Activated CD4-positive, alpha-beta T cell treated with anti-CD3 and anti-CD28 coated beads, Interleukin-2, Interleukin-4, amounts not matched to agents 100 ng/mL and 50 ng/mL, durations not matched to agents 16 hours and 8 hours (primary cell): Measurements from ENCODE around the gene PTCD1.

ENCODE experiments used
- DNase-seq: peaks from one replicate; pipeline ENCODE4 v3.0.0-alpha.2; 2020; ENCODE audit warnings: low spot score

PTCD1 gene, protein sequence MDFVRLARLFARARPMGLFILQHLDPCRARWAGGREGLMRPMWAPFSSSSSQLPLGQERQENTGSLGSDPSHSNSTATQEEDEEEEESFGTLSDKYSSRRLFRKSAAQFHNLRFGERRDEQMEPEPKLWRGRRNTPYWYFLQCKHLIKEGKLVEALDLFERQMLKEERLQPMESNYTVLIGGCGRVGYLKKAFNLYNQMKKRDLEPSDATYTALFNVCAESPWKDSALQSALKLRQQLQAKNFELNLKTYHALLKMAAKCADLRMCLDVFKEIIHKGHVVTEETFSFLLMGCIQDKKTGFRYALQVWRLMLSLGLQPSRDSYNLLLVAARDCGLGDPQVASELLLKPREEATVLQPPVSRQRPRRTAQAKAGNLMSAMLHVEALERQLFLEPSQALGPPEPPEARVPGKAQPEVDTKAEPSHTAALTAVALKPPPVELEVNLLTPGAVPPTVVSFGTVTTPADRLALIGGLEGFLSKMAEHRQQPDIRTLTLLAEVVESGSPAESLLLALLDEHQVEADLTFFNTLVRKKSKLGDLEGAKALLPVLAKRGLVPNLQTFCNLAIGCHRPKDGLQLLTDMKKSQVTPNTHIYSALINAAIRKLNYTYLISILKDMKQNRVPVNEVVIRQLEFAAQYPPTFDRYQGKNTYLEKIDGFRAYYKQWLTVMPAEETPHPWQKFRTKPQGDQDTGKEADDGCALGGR

DNA sequence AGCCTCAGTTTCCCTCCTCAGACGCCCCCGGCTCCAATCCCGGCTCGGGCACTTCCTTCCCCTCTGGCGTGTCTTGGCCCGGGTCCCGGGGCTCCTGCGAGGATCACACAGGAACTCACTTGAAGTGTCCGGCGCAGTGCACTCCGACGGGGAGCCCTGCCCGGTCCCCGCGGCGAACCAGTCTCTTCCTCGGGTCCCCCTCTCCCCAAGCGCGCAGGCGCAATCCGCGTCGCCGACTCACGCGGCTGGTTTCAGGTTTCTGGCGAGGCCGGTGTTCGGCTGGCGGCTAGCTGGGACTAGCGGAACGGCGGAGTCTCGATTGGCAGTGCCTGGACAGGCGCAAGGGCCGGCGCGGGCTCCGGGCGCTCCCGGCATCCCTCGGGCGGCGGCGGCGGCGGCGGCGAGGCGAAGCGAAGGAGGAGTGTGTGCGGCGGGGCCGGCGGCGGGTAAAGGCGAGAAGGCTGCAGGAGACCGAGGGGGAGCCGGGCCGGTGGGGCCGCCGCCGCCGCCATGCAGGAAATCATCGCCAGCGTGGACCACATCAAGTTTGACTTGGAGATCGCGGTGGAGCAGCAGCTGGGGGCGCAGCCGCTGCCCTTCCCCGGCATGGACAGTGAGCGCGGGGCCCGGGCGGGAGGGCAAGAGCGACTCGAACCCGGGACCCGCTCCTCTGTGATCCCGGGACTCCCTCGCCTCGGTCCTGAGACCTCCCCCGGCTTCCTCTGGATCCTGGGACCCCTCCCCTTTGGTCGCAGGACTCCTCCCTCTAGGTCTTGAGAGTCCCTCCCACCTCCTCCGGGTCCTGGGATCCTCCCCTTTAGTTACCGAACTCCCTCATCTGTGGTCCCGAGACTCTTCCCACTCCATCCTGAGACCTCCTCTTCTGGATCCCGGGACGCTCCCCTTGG, at the start of gene PTCD1, which contains the start of gene CPSF4:
Gene PTCD1 (minus strand): TSS at position 226 of the 908 bp plus-strand sequence. CDS start 3,556 bp downstream, outside the sequence.
Gene CPSF4 (plus strand): TSS at position 371 of the 908 bp plus-strand sequence. CDS start 140 bp downstream, at position 511.
- DNase-seq, result peak; percentile 96

DNA sequence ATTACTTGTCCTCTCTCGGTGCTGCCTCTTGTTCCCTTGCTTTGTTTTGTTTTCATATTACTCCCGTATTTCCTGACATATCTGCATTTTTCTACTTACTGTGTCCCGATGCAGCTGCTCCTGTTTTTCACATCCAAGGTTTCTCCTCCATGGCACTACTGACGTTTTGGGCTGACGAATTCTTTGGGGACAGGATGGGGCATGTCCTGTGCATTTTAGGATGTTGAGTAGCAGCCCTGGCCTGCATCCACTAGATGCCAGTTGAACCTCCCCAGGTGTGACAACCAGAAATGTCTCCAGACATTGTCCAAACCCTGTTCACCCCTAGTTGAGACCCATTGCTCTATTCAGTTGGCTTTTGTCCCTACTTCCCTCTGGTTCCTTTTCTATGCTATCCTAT, 46.5 kb upstream of the PTCD1 start:
- DNase-seq, result no peak

DNA sequence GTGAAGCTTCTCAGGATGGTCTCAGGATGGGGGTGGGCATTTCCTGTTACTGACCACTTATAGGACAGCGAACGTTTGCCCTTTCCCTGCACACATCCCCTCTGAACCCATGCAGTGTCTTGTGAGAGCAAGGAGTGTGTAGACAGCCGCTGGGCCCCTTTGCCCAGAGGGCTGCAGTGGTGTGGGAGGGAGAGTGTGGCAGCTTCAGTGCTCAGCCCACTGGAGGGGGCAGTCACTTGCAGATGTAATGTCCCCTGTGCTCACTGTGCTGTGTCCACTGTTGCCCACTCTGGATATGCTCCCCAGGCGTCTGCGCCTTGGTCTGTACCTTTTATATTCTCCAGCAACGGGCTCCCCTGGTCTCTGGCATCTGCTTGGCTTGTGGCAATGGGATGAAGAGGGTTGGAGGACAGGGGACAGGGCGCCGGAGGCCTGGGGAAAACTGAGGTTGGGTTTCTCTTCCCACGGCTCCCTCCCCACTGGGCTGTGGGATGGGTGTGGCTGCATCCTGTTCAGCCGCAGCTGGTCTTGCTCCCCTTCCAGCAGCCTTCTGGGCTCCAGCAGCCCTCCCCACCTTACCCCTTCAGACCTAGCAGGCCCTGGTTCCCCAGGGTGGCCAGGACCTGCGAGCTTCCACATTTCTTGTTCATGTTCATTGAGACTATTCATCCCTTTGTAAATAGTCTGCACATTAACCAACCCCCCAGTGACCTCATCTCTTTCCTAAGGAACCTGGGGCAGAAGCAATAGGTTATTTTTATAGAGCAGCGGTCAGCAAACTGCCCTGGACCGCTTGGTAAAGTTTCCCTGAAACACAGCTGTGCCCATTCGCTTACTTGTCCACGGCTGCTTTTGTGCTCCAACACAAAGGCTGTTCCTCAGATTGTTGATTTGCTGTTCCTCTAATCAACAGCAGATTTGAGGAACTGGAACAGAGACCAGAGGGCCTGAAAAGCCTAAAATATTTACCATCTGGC, 40.2 kb upstream of the PTCD1 start:
- no peak for DNase-seq

DNA sequence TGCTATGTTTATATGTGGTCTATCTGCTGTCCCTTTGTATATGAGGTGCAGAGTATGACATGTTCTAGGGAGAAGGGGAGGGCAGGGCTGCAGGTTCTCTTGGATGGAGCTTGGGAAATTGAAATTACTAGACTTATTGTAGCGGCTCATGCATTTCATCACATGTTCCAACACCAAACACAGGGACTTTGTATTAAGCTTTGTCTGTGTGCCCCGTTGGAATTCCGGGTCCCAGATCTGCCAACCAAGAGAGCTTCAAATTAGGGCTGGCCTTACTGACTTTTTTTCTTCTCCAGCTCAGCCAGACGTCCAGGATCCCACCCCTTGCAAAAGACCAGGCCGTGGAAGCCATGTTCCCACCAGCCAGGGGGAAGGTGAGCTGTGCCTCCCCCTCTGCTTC, 37.5 kb upstream of the PTCD1 start:
- no peak for DNase-seq

DNA sequence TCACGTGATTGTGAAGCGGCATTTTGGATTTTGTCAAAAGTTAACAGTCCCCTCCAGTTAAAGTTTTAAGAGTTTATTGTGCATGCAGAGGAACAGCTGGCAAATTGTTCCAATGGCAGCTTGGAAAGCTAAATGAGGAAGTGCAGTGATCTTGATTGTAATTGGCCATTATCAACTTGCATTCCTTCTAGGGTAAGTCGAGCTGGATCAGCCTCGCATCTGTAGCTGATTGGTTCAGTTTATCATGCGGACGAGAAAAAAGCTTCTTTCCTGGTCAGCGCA, 34.7 kb upstream of the PTCD1 start:
- peak; percentile 56 for DNase-seq

DNA sequence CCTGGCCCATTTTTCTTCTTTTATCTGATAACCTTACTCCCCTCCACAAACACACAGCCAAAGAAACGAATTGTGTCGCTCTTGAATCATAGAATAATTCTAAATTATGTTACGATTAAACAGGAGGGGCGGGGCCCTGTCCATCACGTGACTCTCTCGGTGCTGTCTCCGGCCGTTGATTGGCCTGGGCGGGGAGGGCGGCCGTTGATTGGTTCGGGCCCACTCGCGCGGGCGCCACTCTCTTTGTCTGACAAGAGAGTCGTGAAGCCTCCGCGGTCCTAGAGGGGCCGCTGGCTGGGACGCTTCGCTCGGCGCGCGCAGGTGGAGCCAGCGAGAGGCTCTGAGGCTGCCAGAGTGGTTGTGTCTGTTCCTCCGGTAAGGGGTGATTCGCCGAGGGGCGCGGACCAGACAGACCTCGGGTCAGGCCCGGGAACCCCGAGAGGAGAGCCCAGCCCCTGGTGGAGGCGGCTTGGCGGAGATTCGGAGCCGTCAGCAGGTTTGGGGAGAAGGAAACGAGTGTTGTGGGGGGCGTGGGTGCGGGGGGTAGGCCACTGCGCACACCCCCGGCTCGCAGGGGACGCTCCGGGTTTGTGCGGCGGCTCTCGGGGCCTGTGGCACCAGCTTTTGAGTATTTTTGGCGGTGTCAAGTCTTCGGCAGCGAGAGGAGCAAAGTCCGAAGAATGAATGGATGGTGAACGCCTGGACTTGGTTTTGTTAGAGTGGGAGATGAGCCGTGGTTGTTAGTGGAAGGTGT, 34.1 kb upstream of the PTCD1 start, which contains the start of gene ZNF789:
Gene ZNF789 (plus strand): TSS at position 330 of the 754 bp plus-strand sequence. CDS start 3,567 bp downstream, outside the sequence.
- DNase-seq, result peak; percentile 98

DNA sequence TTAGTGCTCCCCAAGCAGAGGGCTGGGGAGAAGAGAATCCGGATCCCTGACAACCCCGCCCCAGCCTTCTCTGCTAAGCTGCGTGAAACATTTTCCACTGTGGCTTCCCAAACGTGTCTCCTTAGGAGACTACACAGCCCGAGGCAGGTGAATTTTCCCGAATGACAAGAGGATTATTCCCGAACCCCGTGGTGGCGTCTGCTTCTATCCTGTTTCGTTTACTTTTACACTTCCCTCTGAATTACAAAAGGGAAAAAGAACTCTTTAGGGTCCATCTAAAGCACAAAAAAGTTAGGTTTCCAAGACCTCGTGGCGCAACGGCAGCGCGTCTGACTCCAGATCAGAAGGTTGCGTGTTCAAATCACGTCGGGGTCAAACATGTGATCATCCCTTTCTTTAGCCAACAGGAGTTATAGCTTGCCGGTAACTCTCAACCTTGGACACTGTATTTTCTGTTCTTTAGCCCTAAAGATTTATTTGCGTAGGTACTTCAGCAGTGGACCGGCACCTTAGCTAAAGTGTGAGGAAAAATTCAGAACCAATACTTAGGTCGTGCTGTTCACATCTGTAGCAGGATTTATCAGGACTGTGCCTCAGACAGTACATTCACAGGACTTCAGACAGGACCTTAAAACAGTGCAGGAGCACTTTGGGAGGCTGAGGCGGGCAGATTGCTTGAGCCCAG, 30.9 kb upstream of the PTCD1 start:
- no peak for DNase-seq

DNA sequence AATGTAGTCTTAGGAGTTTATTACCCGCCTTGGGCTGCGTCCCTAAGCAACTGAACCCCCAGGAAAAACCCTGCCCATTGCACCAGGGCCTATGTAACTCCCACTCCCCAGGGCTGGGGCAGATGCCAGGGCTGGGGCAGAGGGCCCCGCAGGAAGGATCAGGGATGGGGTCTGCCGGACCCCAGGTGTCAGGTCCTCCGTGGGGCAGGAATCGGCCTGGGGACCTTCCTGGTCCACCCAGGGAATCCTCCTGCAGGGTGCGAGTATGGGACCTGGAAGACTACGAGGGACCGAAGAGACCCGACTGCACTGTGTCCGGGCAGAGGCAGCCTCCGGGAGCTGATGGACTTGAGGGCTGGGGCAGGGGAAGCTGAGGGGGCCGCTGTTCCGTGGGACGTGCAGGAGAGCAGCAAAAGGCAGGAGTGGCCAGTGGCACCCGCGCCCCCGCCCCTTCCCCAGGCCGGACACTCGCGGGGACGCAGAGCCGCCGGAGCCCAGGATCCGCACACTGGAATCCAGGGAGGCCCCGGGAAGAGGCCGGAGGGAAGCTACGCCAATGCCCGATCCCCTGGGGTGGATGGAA, 29.8 kb upstream of the PTCD1 start:
- DNase-seq, result no peak

DNA sequence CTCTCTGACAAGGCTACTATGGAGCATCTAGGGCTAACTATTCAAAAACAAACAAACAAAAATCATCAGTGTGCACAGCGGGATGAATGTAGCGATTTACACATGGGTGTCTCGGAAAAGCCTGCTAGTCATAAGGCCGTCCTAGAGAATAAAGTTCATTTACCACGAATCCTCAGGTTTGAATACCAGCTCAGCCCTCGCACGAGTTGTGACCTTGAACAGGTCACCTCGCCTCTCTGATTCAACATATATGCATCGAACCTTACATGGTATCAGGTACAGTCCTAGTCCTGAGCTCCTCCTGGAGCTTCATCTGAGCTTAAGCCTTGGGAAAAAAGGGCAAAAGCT, 26.8 kb upstream of the PTCD1 start:
- no peak for DNase-seq

DNA sequence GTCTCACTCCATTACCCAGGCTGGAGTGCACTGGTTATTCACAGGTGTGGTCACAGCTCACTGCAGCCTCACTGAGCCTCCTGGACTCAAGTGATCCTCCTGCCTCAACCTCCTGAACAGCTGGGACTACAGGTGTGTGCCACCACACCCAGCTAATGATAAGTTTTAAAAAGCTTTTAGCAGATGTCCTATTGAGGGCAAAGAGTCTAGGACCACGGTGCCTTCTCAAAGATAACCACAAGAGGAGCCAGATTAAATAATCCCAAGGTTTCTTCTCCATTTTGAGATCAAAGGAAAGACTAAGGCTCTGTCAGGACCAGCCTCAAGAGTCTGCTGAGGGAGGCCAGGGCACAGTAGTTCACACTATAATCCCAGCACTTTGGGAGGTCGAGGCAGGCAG, 22.6 kb upstream of the PTCD1 start:
- no peak for DNase-seq

DNA sequence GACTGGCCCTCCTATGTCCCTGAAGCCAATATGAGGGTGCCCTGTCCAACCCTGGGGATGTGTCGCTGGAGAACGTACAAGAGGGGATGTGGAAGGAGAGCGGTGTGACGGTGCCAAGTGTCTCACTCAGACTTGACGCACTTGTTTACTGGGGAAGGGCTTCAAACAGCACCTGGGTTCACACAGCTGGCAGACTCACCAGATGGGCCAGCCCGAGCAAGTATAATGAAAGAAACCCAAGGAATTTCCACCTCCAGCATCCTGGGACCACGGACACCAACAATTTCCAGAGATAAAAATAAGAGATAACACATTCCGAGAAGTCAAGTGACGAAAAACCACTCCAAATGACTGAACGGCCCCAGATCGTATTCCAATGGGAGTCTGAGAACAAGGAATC, 22.1 kb upstream of the PTCD1 start:
- no peak for DNase-seq

DNA sequence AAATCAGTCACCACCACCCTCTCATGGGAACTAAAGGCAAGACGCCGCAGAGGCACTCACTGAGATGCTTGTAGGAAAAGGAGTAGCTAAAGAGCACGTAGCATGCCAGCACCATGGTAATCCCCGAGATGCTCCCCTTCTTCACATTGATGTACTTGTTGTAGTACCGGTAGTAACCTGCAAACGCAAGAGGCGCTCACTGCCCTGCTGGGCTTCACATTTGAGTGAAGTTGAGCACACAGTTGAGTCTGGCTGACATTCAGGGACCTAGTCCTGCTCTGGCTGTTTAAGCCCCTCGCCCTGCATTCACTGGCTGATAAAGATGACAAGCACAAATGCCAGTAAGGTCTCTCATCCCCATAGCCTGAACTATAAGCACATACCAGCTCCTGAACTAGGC, 20.5 kb upstream of the PTCD1 start:
- DNase-seq, result peak; percentile 37

DNA sequence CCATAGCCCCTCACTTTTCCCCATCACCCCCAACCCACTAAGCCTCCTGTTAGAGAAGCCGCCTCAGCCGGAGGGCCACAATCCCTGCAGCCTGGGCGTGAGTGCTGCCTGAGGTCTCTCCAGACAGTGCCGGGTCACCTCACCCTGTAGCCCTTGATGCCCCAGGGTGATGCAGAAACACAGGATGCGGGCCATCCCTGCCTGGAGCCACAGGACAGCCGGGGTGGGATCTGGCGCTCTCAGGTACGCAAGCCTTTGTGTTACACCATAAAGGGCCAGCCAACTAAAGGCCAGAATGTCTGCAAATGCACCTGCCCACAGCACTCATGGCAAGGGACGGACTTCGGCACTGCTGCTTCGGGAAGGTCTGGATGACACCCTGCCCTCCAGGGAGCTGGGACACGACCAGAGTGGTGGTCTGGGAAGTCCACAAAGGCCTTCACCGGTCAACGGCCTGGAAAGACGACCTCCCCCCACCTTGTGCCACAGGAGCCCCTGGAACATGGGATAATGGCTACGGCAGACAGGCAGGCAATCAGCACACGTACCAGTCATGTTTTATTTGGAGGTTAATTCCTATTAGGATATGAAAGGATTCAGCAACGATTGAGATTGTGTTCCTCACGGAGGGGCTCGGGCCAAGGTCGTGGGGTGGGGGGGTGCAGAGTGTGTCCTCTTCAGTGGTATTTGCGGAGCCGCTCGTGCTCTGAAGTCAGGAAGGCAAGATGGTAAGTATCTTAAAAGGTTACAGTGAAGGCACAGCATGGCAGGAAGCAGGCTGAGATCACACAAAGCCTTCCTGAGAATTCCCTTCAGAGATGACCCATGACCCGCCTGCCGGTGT, 19.3 kb upstream of the PTCD1 start:
- DNase-seq, result no peak

DNA sequence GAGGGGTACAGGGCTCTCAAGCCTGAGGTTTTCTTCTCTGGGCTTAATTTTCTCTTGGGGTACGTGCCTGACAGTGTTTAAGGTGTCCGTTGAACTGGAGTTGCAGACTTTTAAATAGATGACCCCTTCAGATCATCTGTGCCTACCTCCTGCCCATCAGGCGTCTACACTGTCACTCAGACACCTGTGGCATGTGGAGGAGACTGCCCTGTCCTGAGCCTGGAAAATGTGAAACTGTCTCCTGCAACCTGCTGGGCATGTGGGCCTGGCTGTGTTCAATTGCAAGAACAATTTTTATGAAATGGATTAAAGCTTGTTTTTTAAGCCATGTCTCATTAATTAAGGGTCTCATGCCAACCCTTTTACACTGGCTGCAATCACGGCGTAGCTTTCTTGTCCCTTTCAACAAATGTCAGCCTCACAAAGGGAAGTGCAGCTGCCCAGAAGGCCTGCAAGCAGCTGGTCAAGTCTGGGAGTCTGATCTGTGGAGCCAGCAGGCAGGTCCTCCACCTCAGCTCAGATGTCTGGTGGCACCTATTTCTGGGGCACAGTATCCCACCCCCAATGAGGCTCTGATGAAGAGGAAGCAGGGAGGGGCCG, 18.6 kb upstream of the PTCD1 start:
- no peak for DNase-seq

DNA sequence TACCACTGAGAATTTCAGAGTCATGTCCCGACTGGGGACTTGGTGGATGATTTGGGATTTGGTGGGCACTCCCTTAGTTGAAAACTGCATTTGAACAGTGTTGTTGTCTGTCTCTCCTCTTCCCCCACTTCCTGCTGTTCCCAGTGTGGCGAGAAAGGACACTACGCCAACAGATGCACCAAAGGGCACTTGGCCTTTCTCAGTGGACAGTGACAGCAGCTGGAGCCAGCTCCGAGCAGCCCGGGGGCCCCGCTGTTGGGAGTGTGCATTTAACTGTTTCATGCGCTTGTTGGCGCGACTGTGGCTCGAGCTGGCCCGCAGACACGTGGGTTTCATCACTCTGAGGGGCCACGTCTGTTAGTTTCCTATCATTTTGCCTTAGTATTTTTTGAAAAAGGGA, 17.7 kb upstream of the PTCD1 start:
- no peak for DNase-seq

DNA sequence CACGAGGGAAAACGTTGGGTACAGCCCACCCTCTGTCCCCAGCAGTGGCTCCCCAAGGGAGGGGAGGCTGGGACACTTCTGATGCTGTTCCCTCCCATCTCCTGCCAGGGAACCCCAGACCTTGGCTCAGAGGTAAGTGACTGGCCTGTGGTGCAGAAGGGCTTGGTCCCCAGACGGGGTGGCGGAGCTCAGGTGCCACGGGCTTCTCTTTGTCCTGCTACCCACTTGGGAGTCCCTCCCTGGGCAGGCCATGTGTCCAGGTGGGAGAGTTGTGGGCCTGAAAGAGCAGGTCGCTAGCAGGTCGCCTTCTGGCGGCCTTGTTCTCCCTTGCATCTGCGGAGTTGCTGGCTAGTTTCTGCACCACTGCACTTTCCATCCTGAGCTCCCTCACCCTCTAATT, 17.3 kb upstream of the PTCD1 start:
- DNase-seq, result no peak

DNA sequence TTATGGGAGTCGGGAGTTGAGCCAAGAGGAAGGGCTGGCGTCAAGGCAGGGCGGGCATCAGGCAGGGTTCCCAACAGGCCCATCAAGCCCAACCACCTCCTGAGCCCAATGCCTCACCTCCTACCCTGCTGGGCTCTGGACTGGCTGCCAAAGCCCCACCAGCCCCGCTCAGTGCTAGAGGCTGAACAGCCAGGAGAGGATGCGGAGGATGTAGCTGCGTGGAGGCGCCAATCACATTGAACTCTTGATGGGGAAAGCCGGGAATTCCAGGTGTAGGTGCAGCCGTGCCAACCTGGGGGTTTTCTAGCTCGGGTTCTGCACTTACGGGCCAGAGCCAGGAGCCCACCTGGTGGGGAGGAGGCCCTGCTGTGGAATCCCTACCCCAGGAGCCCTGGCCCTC, 14.5 kb upstream of the PTCD1 start:
- no peak for DNase-seq

DNA sequence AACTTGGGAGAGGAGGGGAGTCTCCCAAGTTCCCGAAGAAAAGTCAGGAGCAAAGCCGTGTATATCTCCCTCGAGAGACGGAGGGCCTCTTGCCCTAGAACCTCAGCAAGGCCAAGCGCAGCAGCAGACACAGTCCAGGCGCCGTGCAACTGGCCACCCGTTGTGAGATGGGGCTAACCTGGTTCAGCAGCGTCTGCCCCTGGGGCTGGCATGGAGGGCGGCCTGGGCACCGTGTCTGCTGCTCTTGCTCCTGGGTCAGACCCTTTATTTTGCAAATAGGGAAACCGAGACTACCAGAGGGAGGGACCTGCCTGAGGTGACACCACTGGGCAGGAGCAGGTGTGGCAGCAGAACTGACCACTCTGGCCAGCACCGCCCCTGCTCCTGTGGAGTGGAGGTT, 13.9 kb upstream of the PTCD1 start:
- DNase-seq, result no peak
